HEK293 (cell line): ENCODE results near the gene CNDP2.

Experiments used
- CTCF ChIA-PET: fragments of 350-600 bp; formaldehyde crosslinking; extraction: SDS; loops from one replicate; lab custom pipeline; 2021; ENCODE audit warnings: antibody characterized with exemption; lab: Yijun Ruan, JAX
- POLR2A ChIA-PET: fragments of 300-600 bp; formaldehyde crosslinking; extraction: SDS; loops from one replicate; lab custom pipeline; 2020; ENCODE audit warnings: antibody characterized with exemption, inconsistent platforms; lab: Yijun Ruan, JAX
- H3K27ac ChIP-seq: fragments of 200-500 bp; sonication (Bioruptor generic); 2 replicates; pipeline ENCODE4 v1.5.1; 2014; ENCODE audit warnings: low read depth, low read length, control low read depth, inconsistent platforms; ENCODE audit errors: extremely low read depth
- H3K36me3 ChIP-seq, 2 experiments: fragments of 200-500 bp in 1 of 2; sonication (Bioruptor generic) in 1 of 2; 1 replicate in 1 of 2; 2 replicates in 1 of 2; pipeline ENCODE4 v1.5.1; 2014 to 2017; ENCODE audit warnings: inconsistent platforms in 2 of 2, low read length in 2 of 2; ENCODE audit not compliant: control insufficient read depth in 2 of 2, insufficient read depth in 1 of 2
- H3K4me1 ChIP-seq: fragments of 200-500 bp; sonication (Bioruptor generic); 2 replicates; pipeline ENCODE4 v1.5.1; 2014; ENCODE audit warnings: mild to moderate bottlenecking, low read length, inconsistent platforms; ENCODE audit not compliant: control insufficient read depth, insufficient read depth
- H3K4me3 ChIP-seq: 2 replicates; pipeline ENCODE4 v1.5.1; 2011; ENCODE audit warnings: low read depth, mild to moderate bottlenecking, control low read depth, low read length, moderate library complexity
- H3K9me3 ChIP-seq: fragments of 200-500 bp; sonication (Bioruptor generic); 2 replicates; pipeline ENCODE4 v1.5.1; 2014; ENCODE audit warnings: low read depth, low read length, inconsistent platforms; ENCODE audit not compliant: control insufficient read depth, insufficient read depth
- BCL6B ChIP-seq: fragments of 450-650 bp; formaldehyde crosslinking; IDR thresholded peaks from 2 replicates; pipeline ENCODE4 v1.5.1; 2017; ENCODE audit warnings: missing biosample characterization, missing genetic modification characterization
- GLIS2 ChIP-seq: fragments of 450-650 bp; formaldehyde crosslinking; IDR thresholded peaks from 2 replicates; pipeline ENCODE4 v1.5.1; 2016; ENCODE audit warnings: missing biosample characterization, missing genetic modification characterization
- MEIS1 ChIP-seq: sonication (generic); formaldehyde crosslinking; IDR thresholded peaks from 2 replicates; pipeline ENCODE4 v1.8.1; 2022; ENCODE audit warnings: missing genetic modification reagents, mild to moderate bottlenecking, borderline replicate concordance
- PRDM6 ChIP-seq: fragments of 450-650 bp; formaldehyde crosslinking; IDR thresholded peaks from 2 replicates; pipeline ENCODE4 v1.5.1; 2017; ENCODE audit warnings: missing biosample characterization, missing genetic modification characterization
- SALL2 ChIP-seq: fragments of 450-650 bp; formaldehyde crosslinking; IDR thresholded peaks from 2 replicates; pipeline ENCODE4 v1.5.0; 2017; ENCODE audit warnings: missing biosample characterization, mild to moderate bottlenecking, missing genetic modification characterization, borderline replicate concordance
- TRIM28 ChIP-seq: IDR thresholded peaks from 2 replicates; pipeline ENCODE4 v1.6.1; 2011; ENCODE audit warnings: low read length, control low read depth, borderline replicate concordance
- ZBTB6 ChIP-seq: fragments of 450-650 bp; formaldehyde crosslinking; IDR thresholded peaks from 2 replicates; pipeline ENCODE4 v1.5.1; 2017; ENCODE audit warnings: missing biosample characterization, missing genetic modification characterization
- ZNF202 ChIP-seq: fragments of 450-650 bp; formaldehyde crosslinking; IDR thresholded peaks from 2 replicates; pipeline ENCODE4 v1.5.1; 2016; ENCODE audit warnings: missing biosample characterization, missing genetic modification characterization, borderline replicate concordance
- ZNF292 ChIP-seq: fragments of 450-650 bp; formaldehyde crosslinking; IDR thresholded peaks from 2 replicates; pipeline ENCODE4 v1.5.1; 2016; ENCODE audit warnings: low read depth, missing biosample characterization, missing genetic modification characterization, borderline replicate concordance
- ZNF350 ChIP-seq: fragments of 450-650 bp; formaldehyde crosslinking; IDR thresholded peaks from 2 replicates; pipeline ENCODE4 v1.5.0; 2017; ENCODE audit warnings: missing biosample characterization, mild to moderate bottlenecking, missing genetic modification characterization
- ZNF416 ChIP-seq: fragments of 450-650 bp; formaldehyde crosslinking; IDR thresholded peaks from 2 replicates; pipeline ENCODE4 v1.5.1; 2016; ENCODE audit warnings: missing biosample characterization, missing genetic modification characterization
- ZNF518A ChIP-seq: fragments of 450-650 bp; formaldehyde crosslinking; conservative IDR thresholded peaks from 2 replicates; pipeline ENCODE4 v1.5.1; 2016; ENCODE audit warnings: low read depth, missing biosample characterization, missing genetic modification characterization
- ZNF548 ChIP-seq: fragments of 450-650 bp; formaldehyde crosslinking; IDR thresholded peaks from 2 replicates; pipeline ENCODE4 v1.5.1; 2016; ENCODE audit warnings: missing biosample characterization, missing genetic modification characterization
- ZNF596 ChIP-seq: fragments of 450-650 bp; IDR thresholded peaks from 2 replicates; pipeline ENCODE4 v1.5.0; 2018; ENCODE audit warnings: missing biosample characterization, mild to moderate bottlenecking, missing genetic modification characterization, moderate library complexity
- ZNF629 ChIP-seq: fragments of 450-650 bp; formaldehyde crosslinking; IDR thresholded peaks from 2 replicates; pipeline ENCODE4 v1.5.1; 2017; ENCODE audit warnings: missing biosample characterization, missing genetic modification characterization
- ZNF654 ChIP-seq: fragments of 450-650 bp; formaldehyde crosslinking; IDR thresholded peaks from 2 replicates; pipeline ENCODE4 v1.5.1; 2016; ENCODE audit warnings: low read depth, missing biosample characterization, missing genetic modification characterization
- ZNF677 ChIP-seq: fragments of 450-650 bp; IDR thresholded peaks from 2 replicates; pipeline ENCODE4 v1.5.0; 2018; ENCODE audit warnings: missing biosample characterization, mild to moderate bottlenecking, missing genetic modification characterization, moderate library complexity
- ZNF776 ChIP-seq: fragments of 450-650 bp; formaldehyde crosslinking; IDR thresholded peaks from 2 replicates; pipeline ENCODE4 v1.5.0; 2017; ENCODE audit warnings: missing biosample characterization, missing genetic modification characterization, borderline replicate concordance
- ZNF837 ChIP-seq: fragments of 450-650 bp; formaldehyde crosslinking; IDR thresholded peaks from 2 replicates; pipeline ENCODE4 v1.5.1; 2016; ENCODE audit warnings: missing biosample characterization, missing genetic modification characterization
- ZSCAN18 ChIP-seq: fragments of 450-650 bp; formaldehyde crosslinking; IDR thresholded peaks from 2 replicates; pipeline ENCODE4 v1.5.1; 2016; ENCODE audit warnings: missing biosample characterization, missing genetic modification characterization

The CNDP2 gene

GRCh38 chr18:74528478-74528877 is 32.3 kb downstream of the CNDP2 start (continued):
- TF ChIP-seq ZNF518A = no peak
- TF ChIP-seq GLIS2 (tag by site-specific recombination) = no peak
- TF ChIP-seq ZNF677 = no peak
- TF ChIP-seq TRIM28 = no peak
- no peak for TF ChIP-seq ZSCAN18 (tag by site-specific recombination)
- no peak for TF ChIP-seq ZNF416 (tag by site-specific recombination)

GRCh38 chr18:74528913-74529312 is 32.8 kb downstream of the CNDP2 start:
- CTCF ChIA-PET = no interaction called here
- Histone ChIP-seq H3K9me3 (no peaks in the 10 kb centered on the region), H3K27ac (no peak overlapping the region), H3K4me1 (no peaks in the 10 kb centered on the region), H3K36me3 (no peaks in the 10 kb centered on the region; a peak in 1 of 3 replicates)
- POLR2A ChIA-PET = no interaction called here
- no peak for TF ChIP-seq ZNF292 (tag by site-specific recombination)
- no peak for TF ChIP-seq SALL2 (tag by site-specific recombination)
- no peak for TF ChIP-seq ZNF518A
- TF ChIP-seq TRIM28 = no peak
- no peak for TF ChIP-seq ZNF350 (tag by site-specific recombination)
- TF ChIP-seq ZBTB6 = no peak
- TF ChIP-seq ZNF837 = no peak
- TF ChIP-seq ZNF654 = no peak
- no peak for TF ChIP-seq PRDM6 (tag by site-specific recombination)
- no peak for TF ChIP-seq ZNF548 (tag by site-specific recombination)
- no peak for TF ChIP-seq ZNF629 (tag by site-specific recombination)
- no peak for TF ChIP-seq BCL6B (tag by site-specific recombination)
- TF ChIP-seq ZNF596 = no peak
- no peak for TF ChIP-seq ZNF416 (tag by site-specific recombination)
- no peak for TF ChIP-seq ZNF202 (tag by site-specific recombination)
- no peak for TF ChIP-seq MEIS1 (CRISPR knock-in tag)
- no peak for TF ChIP-seq ZNF776
- TF ChIP-seq, all 188 proteins: peak for 0
- no peak overlapping the region for H3K4me3 ChIP-seq
